Neural cell (in vitro differentiated cells): Measurements from ENCODE around the gene RYR3.
"Not testable (repeated sequence)": the region's sequence is repeated elsewhere in the genome, so short reads cannot be mapped to it uniquely, and the experiment has no call there.

ENCODE experiments used
- TAF1 ChIP-seq: IDR thresholded peaks from 2 replicates; pipeline ENCODE4 v1.6.1; 2012; ENCODE audit warnings: low read depth
- TF ChIP-seq, protein P1 (sequence below): fragments of 450-650 bp; IDR thresholded peaks from 2 replicates; pipeline ENCODE4 v1.5.1; 2014; ENCODE audit warnings: antibody characterized with exemption, mild to moderate bottlenecking, moderate library complexity; ENCODE audit not compliant: poor library complexity, severe bottlenecking

DNA sequence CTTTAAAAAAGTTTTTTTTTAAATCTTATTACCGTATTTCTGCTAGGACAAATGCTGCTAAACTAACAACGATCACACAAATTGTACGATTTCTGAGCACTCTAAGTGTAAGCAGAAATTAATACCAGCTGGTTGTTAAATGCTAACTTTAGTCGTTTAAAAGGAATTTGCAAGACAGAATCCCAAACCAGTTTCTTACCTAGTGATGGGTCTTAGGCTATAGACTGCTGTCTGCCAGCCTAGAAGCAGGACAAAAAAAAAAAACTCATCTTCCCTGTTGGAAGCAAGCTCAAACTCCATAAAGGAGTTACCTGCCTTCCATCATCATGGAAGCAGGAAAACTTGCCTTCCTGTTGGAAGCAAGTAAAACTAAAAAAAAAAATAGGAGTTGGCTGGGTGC lies 287.6 kb downstream of the RYR3 start:
- TF ChIP-seq TAF1, result not testable (repeated sequence)
- TF ChIP-seq, protein P1, sequence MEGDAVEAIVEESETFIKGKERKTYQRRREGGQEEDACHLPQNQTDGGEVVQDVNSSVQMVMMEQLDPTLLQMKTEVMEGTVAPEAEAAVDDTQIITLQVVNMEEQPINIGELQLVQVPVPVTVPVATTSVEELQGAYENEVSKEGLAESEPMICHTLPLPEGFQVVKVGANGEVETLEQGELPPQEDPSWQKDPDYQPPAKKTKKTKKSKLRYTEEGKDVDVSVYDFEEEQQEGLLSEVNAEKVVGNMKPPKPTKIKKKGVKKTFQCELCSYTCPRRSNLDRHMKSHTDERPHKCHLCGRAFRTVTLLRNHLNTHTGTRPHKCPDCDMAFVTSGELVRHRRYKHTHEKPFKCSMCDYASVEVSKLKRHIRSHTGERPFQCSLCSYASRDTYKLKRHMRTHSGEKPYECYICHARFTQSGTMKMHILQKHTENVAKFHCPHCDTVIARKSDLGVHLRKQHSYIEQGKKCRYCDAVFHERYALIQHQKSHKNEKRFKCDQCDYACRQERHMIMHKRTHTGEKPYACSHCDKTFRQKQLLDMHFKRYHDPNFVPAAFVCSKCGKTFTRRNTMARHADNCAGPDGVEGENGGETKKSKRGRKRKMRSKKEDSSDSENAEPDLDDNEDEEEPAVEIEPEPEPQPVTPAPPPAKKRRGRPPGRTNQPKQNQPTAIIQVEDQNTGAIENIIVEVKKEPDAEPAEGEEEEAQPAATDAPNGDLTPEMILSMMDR, result not testable (repeated sequence)
